K562 (cell line): ENCODE measurements around the gene CCDC73. TPM values are rescaled to one million over a fixed set of nuclear protein-coding genes. Genes with fewer than 3 reads are reported as not detected.

ENCODE experiments used
- ATAC-seq: fragments of 200-7000 bp; cut with Tn5 transposase; 3 replicates; pipeline ENCODE4 v1.9.1; 2020; ENCODE audit warnings: moderate library complexity
- BruUV-seq: library from RNA; stranded (reverse); fragments of 400-500 nt; replicated peaks from 2 replicates; lab custom pipeline; 2021; lab: Mats Ljungman, UMichigan
- CTCF ChIA-PET: fragments of 300-600 bp; formaldehyde crosslinking; extraction: SDS; loops from one replicate; lab custom pipeline; 2021; ENCODE audit warnings: low intra/inter-chr PET ratio; lab: Yijun Ruan, JAX
- POLR2A ChIA-PET: fragments of 300-600, 350-650 bp; sonication (Branson Sonifier 250); formaldehyde crosslinking; extraction: SDS; loops from one replicate; lab custom pipeline; 2021; ENCODE audit warnings: antibody characterized with exemption, inconsistent platforms; lab: Yijun Ruan, JAX
- DNase-seq, 4 experiments: peaks; one replicate each; pipeline versions ENCODE4 v3.0.0 to v3.0.0-alpha.2; 2011 to 2018; ENCODE audit warnings: low spot score in 3 of 4, mixed read lengths in 3 of 4; ENCODE audit errors: extremely low read depth in 1 of 4
- FAIRE-seq: peaks from 2 replicates; lab custom pipeline; 2011; peaks lifted over from hg19 to GRCh38; lab: Jason Lieb, UNC
- H2AFZ ChIP-seq: 2 replicates; pipeline ENCODE4 v1.6.0; 2011; ENCODE audit warnings: low read depth, low read length, control low read depth, inconsistent platforms
- H3K27ac ChIP-seq: fragments of 200-600 bp; 3 replicates; pipeline ENCODE4 v1.8.0; 2011; ENCODE audit warnings: low read depth, mild to moderate bottlenecking, control low read depth, inconsistent platforms, low read length, moderate library complexity, mixed read lengths; ENCODE audit errors: extremely low read depth
- H3K27me3 ChIP-seq, 2 experiments: fragments of 300-600 bp in 1 of 2; 2 replicates in 1 of 2; 3 replicates in 1 of 2; pipeline versions ENCODE4 v1.6.0 to v1.8.0; 2011; ENCODE audit warnings: inconsistent platforms in 2 of 2, low read length in 2 of 2, mild to moderate bottlenecking in 1 of 2, mixed read lengths in 1 of 2, moderate library complexity in 1 of 2; ENCODE audit not compliant: control insufficient read depth in 2 of 2, insufficient read depth in 2 of 2
- H3K36me3 ChIP-seq: fragments of 300-600 bp; 3 replicates; pipeline ENCODE4 v1.8.0; 2011; ENCODE audit warnings: mild to moderate bottlenecking, low read length, inconsistent platforms; ENCODE audit not compliant: control insufficient read depth, insufficient read depth
- H3K4me1 ChIP-seq, 2 experiments: fragments of 200-600 bp in 1 of 2; replicated peaks in 1 of 2; 2 replicates in 1 of 2; 3 replicates in 1 of 2; pipeline versions ENCODE4 v1.5.1 to v1.8.0; 2011; ENCODE audit warnings: inconsistent platforms in 2 of 2, low read length in 2 of 2, mild to moderate bottlenecking in 1 of 2, mixed read lengths in 1 of 2, moderate library complexity in 1 of 2; ENCODE audit not compliant: control insufficient read depth in 2 of 2, insufficient read depth in 2 of 2
- H3K4me2 ChIP-seq: 2 replicates; pipeline ENCODE4 v1.6.1; 2011; ENCODE audit warnings: low read length, control low read depth, inconsistent platforms, mixed read lengths; ENCODE audit not compliant: insufficient read depth
- H3K4me3 ChIP-seq: fragments of 200-600 bp; sonication (generic), shearing (Covaris generic); 2 replicates; pipeline ENCODE4 v1.5.1; 2016; ENCODE audit warnings: control low read depth, inconsistent platforms
- H3K79me2 ChIP-seq: fragments of 200-600 bp; 3 replicates; pipeline ENCODE4 v1.8.0; 2011; ENCODE audit warnings: low read length, inconsistent platforms; ENCODE audit not compliant: control insufficient read depth, insufficient read depth
- H3K9ac ChIP-seq, 2 experiments: 2 replicates each; pipeline versions ENCODE4 v1.6.0 to v1.6.1; 2011; ENCODE audit warnings: low read depth in 2 of 2, low read length in 2 of 2, control low read depth in 1 of 2, inconsistent platforms in 1 of 2, mild to moderate bottlenecking in 1 of 2, mixed read lengths in 1 of 2; ENCODE audit not compliant: insufficient read depth in 1 of 2
- H3K9me1 ChIP-seq: one replicate; pipeline ENCODE4 v1.6.0; 2011; ENCODE audit warnings: inconsistent platforms, mild to moderate bottlenecking, low read length, moderate library complexity; ENCODE audit not compliant: control insufficient read depth, insufficient read depth
- H3K9me3 ChIP-seq: replicated peaks from 2 replicates; pipeline ENCODE4 v1.5.1; 2011; ENCODE audit warnings: low read depth, low read length, inconsistent platforms; ENCODE audit not compliant: control insufficient read depth, insufficient read depth
- H4K20me1 ChIP-seq: replicated peaks from 2 replicates; pipeline ENCODE4 v1.6.1; 2011; ENCODE audit warnings: low read length, inconsistent platforms, mixed read lengths; ENCODE audit not compliant: control insufficient read depth, insufficient read depth
- HMGN3 ChIP-seq: IDR thresholded peaks from 2 replicates; pipeline ENCODE4 v1.6.1; 2011; ENCODE audit warnings: borderline replicate concordance, low read depth, mild to moderate bottlenecking, mixed read lengths, low read length; ENCODE audit not compliant: insufficient read length; ENCODE audit errors: extremely low read depth
- WGBS: fragments of 100-300 bp; shearing (Covaris generic); methylation state at CpG from one replicate; pipeline ENCODE4 v1.1.6; 2016; ENCODE audit warnings: low coverage, mixed read lengths; ENCODE audit not compliant: insufficient coverage; ENCODE audit errors: missing lambda C conversion rate; 5-methylcytosine and 5-hydroxymethylcytosine counted together
- in situ Hi-C: fragments of 300-500 bp; cut with MboI; formaldehyde crosslinking; loops from 4 replicates; pipeline ENCODE4 v1.15.0; 2018; ENCODE audit warnings: inconsistent platforms, mixed read lengths
- intact Hi-C: fragments of 100-400 bp; cut with micrococcal nuclease; formaldehyde crosslinking; loops from 2 replicates; pipeline ENCODE4 v1.14.2; 2022
- polyA plus RNA-seq, 8 experiments: library from polyadenylated mRNA; depleted of rRNA in 4 of 8; stranded (reverse) in 5 of 8; unstranded in 3 of 8; fragments of >200 nt; fragmentation: Nextera tagmentation in 2 of 8; fragmentation: Illumina TruSeq in 1 of 8; extraction: Ambion mirVana in 2 of 8; extraction: Trizol in 1 of 8; gene quantifications; 2 replicates each; pipeline versions ENCODE4 v1.2.1 to v1.2.3, GENCODE V29; 2011 to 2014; ENCODE audit warnings: inconsistent platforms in 1 of 8, missing spikeins in 1 of 8
- total RNA-seq, 7 experiments: library from RNA; depleted of rRNA in 6 of 7; stranded (reverse); fragments of >200 nt in 6 of 7; fragmentation: Illumina TruSeq in 2 of 7; extraction: Trizol in 2 of 7; gene quantifications; 2 replicates each; pipeline versions ENCODE4 v1.2.1 to v1.2.3, GENCODE V29; 2011 to 2021; ENCODE audit warnings: low replicate concordance in 1 of 7
- TF ChIP-seq, protein P1 (sequence below), 2 experiments: fragments of 450-650 bp; formaldehyde crosslinking in 1 of 2; IDR thresholded peaks; 2 replicates each; pipeline versions ENCODE4 v1.4.0 to v1.6.1; 2014 to 2020; ENCODE audit warnings: mild to moderate bottlenecking in 2 of 2, borderline replicate concordance in 1 of 2, low read depth in 1 of 2
- TF ChIP-seq, protein P2 (sequence below), 2 experiments: fragments of 450-650 bp in 1 of 2; IDR thresholded peaks; 2 replicates each; pipeline ENCODE4 v1.6.1; 2011 to 2017; ENCODE audit warnings: low read depth in 2 of 2, antibody characterized with exemption in 1 of 2, borderline replicate concordance in 1 of 2, low read length in 1 of 2, mild to moderate bottlenecking in 1 of 2, mixed read lengths in 1 of 2; ENCODE audit not compliant: control insufficient read depth in 1 of 2

Gene CCDC73
- total and polyA plus RNA-seq, 9 of the 15 experiments (the other 6 are each of a cell fraction or from before 2014, with no cell fraction given): 0.20 to 0.21 TPM; not detected in 7

DNA sequence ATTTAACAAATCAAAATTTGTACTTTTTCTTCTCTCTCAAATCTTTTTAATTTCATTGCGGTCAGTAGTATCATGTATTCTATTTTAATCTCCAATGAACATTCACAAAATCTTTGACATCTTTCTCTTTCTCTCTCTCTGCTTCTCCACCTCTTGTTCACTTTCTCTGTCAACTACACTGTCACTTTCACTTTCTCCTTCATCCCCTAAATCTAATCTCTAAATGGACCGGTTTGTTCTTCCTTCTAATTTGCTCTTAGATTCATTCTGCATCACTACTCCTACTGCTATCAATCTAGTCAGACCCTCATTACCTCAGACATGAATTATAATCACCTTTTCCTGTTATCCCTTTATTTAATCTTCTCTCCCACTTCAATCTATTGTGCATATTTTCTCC lies 18.6 kb downstream of the CCDC73 start (continued):
- TF ChIP-seq, protein P1, sequence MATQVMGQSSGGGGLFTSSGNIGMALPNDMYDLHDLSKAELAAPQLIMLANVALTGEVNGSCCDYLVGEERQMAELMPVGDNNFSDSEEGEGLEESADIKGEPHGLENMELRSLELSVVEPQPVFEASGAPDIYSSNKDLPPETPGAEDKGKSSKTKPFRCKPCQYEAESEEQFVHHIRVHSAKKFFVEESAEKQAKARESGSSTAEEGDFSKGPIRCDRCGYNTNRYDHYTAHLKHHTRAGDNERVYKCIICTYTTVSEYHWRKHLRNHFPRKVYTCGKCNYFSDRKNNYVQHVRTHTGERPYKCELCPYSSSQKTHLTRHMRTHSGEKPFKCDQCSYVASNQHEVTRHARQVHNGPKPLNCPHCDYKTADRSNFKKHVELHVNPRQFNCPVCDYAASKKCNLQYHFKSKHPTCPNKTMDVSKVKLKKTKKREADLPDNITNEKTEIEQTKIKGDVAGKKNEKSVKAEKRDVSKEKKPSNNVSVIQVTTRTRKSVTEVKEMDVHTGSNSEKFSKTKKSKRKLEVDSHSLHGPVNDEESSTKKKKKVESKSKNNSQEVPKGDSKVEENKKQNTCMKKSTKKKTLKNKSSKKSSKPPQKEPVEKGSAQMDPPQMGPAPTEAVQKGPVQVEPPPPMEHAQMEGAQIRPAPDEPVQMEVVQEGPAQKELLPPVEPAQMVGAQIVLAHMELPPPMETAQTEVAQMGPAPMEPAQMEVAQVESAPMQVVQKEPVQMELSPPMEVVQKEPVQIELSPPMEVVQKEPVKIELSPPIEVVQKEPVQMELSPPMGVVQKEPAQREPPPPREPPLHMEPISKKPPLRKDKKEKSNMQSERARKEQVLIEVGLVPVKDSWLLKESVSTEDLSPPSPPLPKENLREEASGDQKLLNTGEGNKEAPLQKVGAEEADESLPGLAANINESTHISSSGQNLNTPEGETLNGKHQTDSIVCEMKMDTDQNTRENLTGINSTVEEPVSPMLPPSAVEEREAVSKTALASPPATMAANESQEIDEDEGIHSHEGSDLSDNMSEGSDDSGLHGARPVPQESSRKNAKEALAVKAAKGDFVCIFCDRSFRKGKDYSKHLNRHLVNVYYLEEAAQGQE (IDR thresholded peaks at IDR 0.05; ENCODE audit: borderline replicate concordance): no peak
- TF ChIP-seq, protein P1 (CRISPR knock-in tag; IDR thresholded peaks at IDR 0.05; ENCODE audit: low read depth): no peak

DNA sequence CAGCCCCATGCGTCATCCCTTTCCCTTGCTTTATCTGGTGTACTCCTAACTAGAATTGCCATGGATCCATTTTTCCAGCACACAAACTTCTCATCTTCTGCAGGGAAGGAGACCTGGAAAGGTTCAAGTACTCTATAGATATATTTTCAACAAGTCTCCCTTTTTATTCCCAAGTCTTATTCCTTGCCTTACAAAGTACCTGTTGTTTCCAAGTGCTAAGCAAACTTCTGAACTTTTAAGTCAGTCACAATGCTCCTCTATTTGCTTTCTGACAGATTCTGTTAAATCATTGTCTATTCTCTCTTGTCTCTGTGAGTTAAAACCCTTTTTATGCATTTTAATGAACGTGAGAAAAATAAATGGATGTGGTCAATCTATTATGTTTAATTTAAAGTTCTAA lies 20.4 kb downstream of the CCDC73 start:
- no peak for DNase-seq
- 0% methylated on average over 2 of the region's 2 CpGs for WGBS
- CTCF ChIA-PET: no interaction called here
- no peak for ATAC-seq
- no peaks in the 10 kb centered on the region for H3K9me3 ChIP-seq
- H3K79me2 ChIP-seq: no peaks in the 10 kb centered on the region
- no peak for FAIRE-seq
- H2AFZ ChIP-seq: no peak overlapping the region
- POLR2A ChIA-PET: no interaction called here
- H3K4me1 ChIP-seq: no peaks in the 10 kb centered on the region
- TF ChIP-seq HMGN3: no peak
- TF ChIP-seq, protein P2, sequence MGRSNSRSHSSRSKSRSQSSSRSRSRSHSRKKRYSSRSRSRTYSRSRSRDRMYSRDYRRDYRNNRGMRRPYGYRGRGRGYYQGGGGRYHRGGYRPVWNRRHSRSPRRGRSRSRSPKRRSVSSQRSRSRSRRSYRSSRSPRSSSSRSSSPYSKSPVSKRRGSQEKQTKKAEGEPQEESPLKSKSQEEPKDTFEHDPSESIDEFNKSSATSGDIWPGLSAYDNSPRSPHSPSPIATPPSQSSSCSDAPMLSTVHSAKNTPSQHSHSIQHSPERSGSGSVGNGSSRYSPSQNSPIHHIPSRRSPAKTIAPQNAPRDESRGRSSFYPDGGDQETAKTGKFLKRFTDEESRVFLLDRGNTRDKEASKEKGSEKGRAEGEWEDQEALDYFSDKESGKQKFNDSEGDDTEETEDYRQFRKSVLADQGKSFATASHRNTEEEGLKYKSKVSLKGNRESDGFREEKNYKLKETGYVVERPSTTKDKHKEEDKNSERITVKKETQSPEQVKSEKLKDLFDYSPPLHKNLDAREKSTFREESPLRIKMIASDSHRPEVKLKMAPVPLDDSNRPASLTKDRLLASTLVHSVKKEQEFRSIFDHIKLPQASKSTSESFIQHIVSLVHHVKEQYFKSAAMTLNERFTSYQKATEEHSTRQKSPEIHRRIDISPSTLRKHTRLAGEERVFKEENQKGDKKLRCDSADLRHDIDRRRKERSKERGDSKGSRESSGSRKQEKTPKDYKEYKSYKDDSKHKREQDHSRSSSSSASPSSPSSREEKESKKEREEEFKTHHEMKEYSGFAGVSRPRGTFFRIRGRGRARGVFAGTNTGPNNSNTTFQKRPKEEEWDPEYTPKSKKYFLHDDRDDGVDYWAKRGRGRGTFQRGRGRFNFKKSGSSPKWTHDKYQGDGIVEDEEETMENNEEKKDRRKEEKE (IDR thresholded peaks at IDR 0.05; ENCODE audit: borderline replicate concordance in 1 of 2, control insufficient read depth in 1 of 2, low read depth in 2 of 2, low read length in 1 of 2): no peak
- no peak overlapping the region for H3K9ac ChIP-seq
- H3K27ac ChIP-seq: no peak overlapping the region
- in situ Hi-C loops (no loop called here), intact Hi-C loops (no loop called here)
- no TSS peak for BruUV-seq
- H3K36me3 ChIP-seq: no peaks in the 10 kb centered on the region
- H3K4me3 ChIP-seq: no peak overlapping the region
- H3K27me3 ChIP-seq: no peaks in the 10 kb centered on the region
- H3K9me1 ChIP-seq: no peaks in the 10 kb centered on the region
- no peak overlapping the region for H3K4me2 ChIP-seq
- H4K20me1 ChIP-seq: no peaks in the 10 kb centered on the region
